GM18502 (cell line): ENCODE data around the gene CD1C.
"Not testable (repeated sequence)": the region's sequence is repeated elsewhere in the genome, so short reads cannot be mapped to it uniquely, and the experiment has no call there.

ENCODE experiments used
- ATAC-seq: cut with Tn5 transposase; IDR thresholded peaks from one replicate; pipeline ENCODE4 v1.9.1; 2021; ENCODE audit warnings: mild to moderate bottlenecking; ENCODE audit not compliant: unreplicated experiment, poor library complexity

The CD1C gene

DNA sequence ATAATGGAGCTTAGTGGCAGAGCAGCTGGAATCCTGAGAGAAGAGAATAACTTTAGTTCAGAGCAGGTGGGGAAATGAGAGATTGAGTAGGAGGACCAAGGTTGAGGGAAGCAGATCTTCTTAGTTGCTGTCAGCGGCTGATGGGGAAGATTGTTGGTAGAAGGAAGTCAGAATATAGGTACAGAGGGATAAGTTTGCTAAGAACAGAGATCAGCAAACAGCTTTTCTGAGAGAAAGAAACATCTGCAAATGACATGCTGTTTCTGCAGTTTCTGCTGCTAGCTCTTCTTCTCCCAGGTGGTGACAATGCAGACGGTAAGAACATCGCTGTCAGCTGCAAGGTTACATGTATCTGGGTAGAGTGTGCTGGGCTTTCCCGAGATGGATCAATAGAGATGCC, at the start of gene CD1C:
CD1C (plus strand) TSS at position 113 of the 400 bp plus-strand sequence; CDS start at position 255, 142 bp downstream.
- ATAC-seq = no peak

- ATAC-seq = no peak
Measured at GRCh38 chr1:158246650-158247049, 43.1 kb upstream of the CD1C start.

GRCh38 chr1:158248118-158248517, 41.6 kb upstream of the CD1C start:
- peak; percentile 77 for ATAC-seq

DNA sequence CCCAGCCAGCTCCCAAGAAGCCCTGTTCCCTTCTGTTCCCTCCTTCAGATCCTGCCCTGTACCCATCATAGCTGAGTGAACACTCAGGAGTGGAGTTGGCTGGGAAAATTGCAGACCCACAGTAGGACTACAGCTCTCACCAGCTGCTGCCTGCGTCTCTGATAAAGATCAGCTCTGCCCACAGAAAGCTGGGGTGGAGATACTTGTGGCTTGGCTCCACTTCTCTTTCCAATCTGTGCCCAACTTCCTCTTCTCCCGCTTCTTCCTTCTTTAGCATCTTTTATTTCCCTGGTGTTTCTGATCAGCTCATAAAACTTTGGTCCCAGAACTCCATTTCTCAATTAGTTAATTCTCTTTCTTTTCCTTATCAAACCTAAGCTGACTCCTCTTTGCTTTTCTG, 41.0 kb upstream of the CD1C start:
- no peak for ATAC-seq

- no peak for ATAC-seq
Measured at GRCh38 chr1:158249646-158250045, 40.1 kb upstream of the CD1C start.

- no peak for ATAC-seq
Measured at GRCh38 chr1:158251163-158251562, 38.6 kb upstream of the CD1C start.

DNA sequence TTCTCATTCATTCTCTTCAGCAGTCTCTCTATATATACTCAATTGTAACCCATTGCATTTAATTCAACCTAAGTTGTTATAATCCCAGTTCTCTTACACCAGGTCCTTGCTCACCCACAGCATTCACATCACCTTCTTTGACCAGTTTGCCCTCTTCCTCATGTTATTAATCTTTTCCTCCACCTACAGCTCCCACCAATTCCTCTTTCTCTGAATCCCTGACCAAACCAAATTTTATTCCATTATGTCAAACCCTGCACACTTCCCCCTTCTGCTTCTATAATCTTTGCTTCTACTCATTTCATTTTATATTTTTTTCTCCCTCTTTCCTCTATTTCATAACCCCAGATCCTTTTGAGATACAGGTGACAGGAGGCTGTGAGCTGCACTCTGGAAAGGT, 34.1 kb upstream of the CD1C start:
- no peak for ATAC-seq

DNA sequence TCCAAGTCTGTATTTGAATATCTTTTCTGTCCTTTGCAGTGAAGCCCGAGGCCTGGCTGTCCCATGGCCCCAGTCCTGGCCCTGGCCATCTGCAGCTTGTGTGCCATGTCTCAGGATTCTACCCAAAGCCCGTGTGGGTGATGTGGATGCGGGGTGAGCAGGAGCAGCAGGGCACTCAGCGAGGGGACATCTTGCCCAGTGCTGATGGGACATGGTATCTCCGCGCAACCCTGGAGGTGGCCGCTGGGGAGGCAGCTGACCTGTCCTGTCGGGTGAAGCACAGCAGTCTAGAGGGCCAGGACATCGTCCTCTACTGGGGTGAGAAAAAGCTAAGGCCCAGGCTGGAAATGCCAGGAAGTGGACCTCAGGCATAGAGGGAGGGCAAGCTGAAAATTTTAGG, 33.0 kb upstream of the CD1C start:
- not testable (repeated sequence) for ATAC-seq

- no peak for ATAC-seq
Measured at GRCh38 chr1:158257888-158258287, 31.8 kb upstream of the CD1C start.

DNA sequence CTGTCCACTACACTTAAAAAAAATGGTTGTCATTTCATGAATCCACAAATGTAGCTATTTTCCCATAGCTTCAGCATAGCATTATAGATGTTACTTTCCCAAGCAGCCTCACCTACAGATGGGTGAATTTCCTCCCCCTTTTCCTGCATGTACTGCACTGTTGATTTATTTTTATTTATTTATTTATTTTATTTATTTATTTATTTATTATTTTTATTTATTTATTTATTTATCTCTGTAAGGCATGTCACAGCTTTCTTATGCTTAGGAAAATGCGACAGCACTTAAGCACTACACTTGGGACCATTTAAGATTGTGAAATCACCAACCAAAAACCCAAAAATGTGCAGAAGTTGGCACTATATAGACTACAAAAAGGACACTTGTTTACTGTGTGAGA, 30.6 kb upstream of the CD1C start:
- no peak for ATAC-seq

DNA sequence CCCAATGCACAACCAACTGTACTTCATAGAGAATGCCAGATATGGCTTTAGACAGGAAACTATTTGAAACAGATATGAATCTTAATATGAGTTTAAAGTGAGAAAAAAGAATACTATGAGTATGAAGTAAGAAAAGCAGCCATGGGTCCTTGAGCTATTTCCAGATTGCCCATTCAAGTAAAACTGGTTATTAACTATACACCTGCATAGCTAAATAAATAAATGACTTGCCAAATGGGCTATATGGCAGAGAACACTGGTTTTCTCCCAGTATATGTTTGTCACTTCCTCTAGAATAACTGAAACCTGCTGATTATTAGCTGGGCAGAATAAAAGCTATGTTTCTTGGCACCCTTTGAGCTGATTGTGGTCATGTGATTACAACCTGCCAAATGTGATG, 17.0 kb upstream of the CD1C start:
- ATAC-seq = no peak

GRCh38 chr1:158274797-158275196, 14.9 kb upstream of the CD1C start:
- ATAC-seq = no peak

DNA sequence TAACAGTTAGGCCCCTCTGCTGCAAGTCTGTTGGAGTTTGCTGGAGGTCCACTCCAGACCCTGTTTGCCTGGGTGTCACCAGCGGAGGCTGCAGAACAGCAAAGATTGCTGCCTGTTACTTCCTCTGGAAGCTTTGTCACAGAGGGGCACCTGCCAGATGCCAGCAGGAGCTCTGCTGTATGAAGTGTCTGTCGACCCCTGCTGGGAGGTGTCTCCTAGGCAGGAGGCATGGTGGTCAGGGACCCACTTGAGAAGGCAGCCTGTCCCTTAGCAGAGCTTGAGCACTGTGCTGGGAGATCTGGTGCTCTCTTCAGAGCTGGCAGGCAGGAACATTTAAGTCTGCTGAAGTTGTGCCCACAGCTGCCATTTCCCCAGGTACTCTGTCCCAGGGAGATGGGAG, 7.3 kb upstream of the CD1C start:
- ATAC-seq = not testable (repeated sequence)

DNA sequence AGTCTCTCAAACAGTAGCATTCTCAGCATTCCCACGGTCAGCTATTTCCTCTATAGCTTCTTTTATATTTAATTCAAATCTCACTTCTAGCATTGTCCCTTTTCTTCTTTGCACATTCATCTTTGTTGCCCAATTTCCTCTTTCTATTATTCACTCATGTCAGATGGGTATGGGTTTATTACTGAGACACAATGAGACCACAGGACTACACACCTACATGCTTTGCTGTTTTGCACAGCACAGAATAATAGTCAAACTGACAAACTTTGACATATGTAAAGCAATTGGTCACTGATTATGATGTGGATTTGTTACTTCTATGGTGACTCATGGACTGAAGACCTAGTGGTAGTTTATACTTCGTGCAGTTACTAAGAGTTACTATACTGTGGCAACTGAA, 5.8 kb upstream of the CD1C start:
- peak; percentile 53 for ATAC-seq

- ATAC-seq = peak; percentile 76
Measured at GRCh38 chr1:158285756-158286241, 3.9 kb upstream of the CD1C start.

DNA sequence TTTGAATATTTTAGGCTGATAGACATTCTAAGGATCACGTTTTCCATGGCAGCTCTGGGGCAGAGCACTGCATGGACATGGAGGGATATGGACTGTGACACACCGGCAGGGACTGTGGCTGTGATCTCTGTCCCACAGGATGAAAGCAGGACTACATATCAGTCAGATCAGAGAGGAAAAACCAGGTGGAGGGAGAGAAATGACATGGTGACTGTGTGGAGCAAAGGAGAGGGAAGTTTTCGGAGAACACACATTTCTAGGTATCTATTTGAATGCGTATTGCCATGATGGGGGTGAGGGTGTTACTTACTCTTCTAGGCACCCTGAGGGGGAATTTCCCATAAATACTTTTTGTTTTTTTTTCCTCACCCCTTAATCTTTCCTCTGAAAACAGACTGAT, 3.2 kb upstream of the CD1C start:
- peak; percentile 25 for ATAC-seq

GRCh38 chr1:158286941-158287346, 2.8 kb upstream of the CD1C start:
- peak; percentile 21 for ATAC-seq

GRCh38 chr1:158290321-158290844, 660 bp downstream of the CD1C start:
- ATAC-seq = no peak

DNA sequence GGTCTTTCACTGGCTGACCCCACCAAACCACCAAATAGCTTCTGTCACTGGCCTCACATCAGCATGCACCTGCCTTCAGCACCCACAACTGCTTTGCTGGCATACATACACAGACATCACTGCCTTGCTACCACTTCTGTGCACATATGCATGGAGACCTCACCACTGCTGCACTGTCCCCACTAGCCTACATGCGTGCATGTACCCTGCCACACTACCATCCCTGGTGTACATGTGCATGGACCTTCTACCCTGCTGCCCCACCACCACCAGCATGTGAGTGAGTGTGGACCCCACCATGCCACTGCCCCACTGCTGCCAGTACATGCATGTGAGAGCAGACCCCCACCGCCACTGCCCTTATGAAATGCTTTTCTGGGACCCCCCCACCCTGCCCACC, 6.1 kb downstream of the CD1C start:
- no peak for ATAC-seq

DNA sequence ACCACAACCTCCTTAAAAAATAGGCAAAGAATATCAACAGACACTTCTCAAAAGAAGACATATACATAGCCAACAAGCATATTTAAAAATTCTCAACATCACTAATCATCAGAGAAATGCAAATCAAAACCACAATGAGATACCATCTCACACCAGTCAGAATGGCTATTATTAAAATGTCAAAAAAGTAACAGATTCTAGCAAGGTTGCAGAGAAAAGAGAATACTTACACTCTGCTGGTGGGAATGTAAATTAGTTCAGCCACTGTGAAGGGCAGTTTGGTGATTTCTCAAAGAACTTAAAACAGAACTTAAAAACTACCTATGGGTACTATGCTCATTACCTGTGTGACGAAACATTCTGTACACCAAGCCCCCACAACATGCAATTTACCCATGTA, 20.9 kb downstream of the CD1C start:
- peak; percentile 65 for ATAC-seq

GRCh38 chr1:158311066-158311465, 21.3 kb downstream of the CD1C start:
- peak; percentile 79 for ATAC-seq

DNA sequence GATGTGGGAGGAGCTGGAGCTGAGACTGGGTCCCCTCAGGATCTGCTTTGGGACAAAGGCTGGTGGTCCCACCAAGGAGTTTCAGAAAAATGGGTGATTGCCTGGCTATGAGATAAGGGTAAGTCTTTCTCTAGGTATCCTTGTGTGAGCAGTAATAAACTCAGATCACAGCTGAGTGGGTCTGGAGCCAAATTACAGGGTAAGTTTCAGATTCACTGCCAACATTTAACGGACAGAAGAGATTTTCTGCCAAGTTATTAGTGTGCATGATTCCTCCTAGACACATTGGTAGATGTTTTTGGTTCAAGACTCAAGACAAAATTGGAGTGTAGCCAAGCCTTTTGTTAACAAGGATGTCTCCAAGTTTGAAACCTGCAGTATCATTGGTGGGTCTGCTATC, 34.1 kb downstream of the CD1C start:
- ATAC-seq = no peak

DNA sequence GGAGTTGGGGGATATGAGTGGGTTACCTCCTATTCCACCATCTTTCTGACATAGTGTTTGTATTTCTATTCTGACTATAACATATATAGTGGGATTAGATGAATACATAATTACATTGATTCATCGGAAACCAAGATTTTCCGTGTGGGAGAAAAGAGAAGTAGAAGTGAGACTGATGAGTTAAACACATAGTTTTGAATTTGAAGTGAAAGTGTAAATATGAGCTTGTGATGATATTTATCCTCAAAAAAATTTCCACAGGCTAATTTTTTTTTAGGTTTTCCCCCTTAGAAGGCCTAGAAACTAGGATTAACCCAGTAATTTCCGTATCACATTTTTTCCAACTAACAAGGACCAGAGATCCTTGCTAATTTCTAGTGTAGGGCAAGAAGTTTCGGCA, 34.7 kb downstream of the CD1C start:
- ATAC-seq = peak; percentile 32
